Esophagus muscularis mucosa (tissue), 3 donors: Measurements from ENCODE around the gene HAUS5.

Experiments used
- CTCF ChIP-seq, 3 experiments: fragments of 200-600 bp in 2 of 3; fragments of 450-650 bp in 1 of 3; sonication (generic) in 2 of 3; IDR thresholded peaks; one replicate each; pipeline ENCODE4 v1.5.1; 2017 to 2019; ENCODE audit warnings: antibody characterized with exemption in 3 of 3, mild to moderate bottlenecking in 2 of 3, moderate library complexity in 1 of 3
- EP300 ChIP-seq: sonication (generic); formaldehyde crosslinking; IDR thresholded peaks from one replicate; pipeline ENCODE4 v1.6.1; 2017; ENCODE audit warnings: antibody characterized with exemption

GRCh38 chr19:35648017-35648961, 35.8 kb downstream of the HAUS5 start, which contains the start of gene COX6B1:
- TF ChIP-seq CTCF (IDR thresholded peaks at IDR 0.05), result no peak
- no peak for TF ChIP-seq EP300
